GM19455 (cell line): ENCODE measurements around the gene DLGAP1.

ENCODE experiments used
- ATAC-seq: cut with Tn5 transposase; IDR thresholded peaks from one replicate; pipeline ENCODE4 v1.9.1; 2021; ENCODE audit not compliant: unreplicated experiment

DLGAP1 gene

GRCh38 chr18:3906116-3906750 lies 548.9 kb downstream of the DLGAP1 start:
- no peak for ATAC-seq

- no peak for ATAC-seq
These were observed 551.8 kb downstream of the DLGAP1 start for GRCh38 chr18:3903337-3903736.

- ATAC-seq: no peak
These were observed 552.4 kb downstream of the DLGAP1 start for GRCh38 chr18:3902676-3903075.

- ATAC-seq: no peak
These were observed 553.3 kb downstream of the DLGAP1 start for GRCh38 chr18:3901811-3902210.

GRCh38 chr18:3901042-3901441 lies 554.1 kb downstream of the DLGAP1 start:
- ATAC-seq: no peak

GRCh38 chr18:3900327-3900726 lies 554.8 kb downstream of the DLGAP1 start:
- no peak for ATAC-seq

GRCh38 chr18:3898861-3899613 lies 556.1 kb downstream of the DLGAP1 start:
- ATAC-seq: no peak

GRCh38 chr18:3892152-3892551 lies 563.0 kb downstream of the DLGAP1 start:
- no peak for ATAC-seq

GRCh38 chr18:3891245-3891644 lies 563.9 kb downstream of the DLGAP1 start:
- no peak for ATAC-seq

- ATAC-seq: no peak
These were observed 565.3 kb downstream of the DLGAP1 start for GRCh38 chr18:3889803-3890202.

GRCh38 chr18:3889121-3889520 lies 566.0 kb downstream of the DLGAP1 start:
- ATAC-seq: no peak

GRCh38 chr18:3886575-3887322 lies 568.4 kb downstream of the DLGAP1 start:
- ATAC-seq: no peak

GRCh38 chr18:3885209-3885792 lies 569.8 kb downstream of the DLGAP1 start:
- ATAC-seq: no peak

- ATAC-seq: no peak
These were observed 575.3 kb downstream of the DLGAP1 start for GRCh38 chr18:3879836-3880120.

- ATAC-seq: no peak
These were observed 575.8 kb downstream of the DLGAP1 start for GRCh38 chr18:3879114-3879835.

GRCh38 chr18:3878401-3878800 lies 576.7 kb downstream of the DLGAP1 start:
- no peak for ATAC-seq

GRCh38 chr18:3877678-3878077 lies 577.4 kb downstream of the DLGAP1 start:
- ATAC-seq: no peak

- ATAC-seq: no peak
These were observed 579.1 kb downstream of the DLGAP1 start for GRCh38 chr18:3875961-3876360.

GRCh38 chr18:3875376-3875775 lies 579.7 kb downstream of the DLGAP1 start:
- no peak for ATAC-seq

- ATAC-seq: no peak
These were observed 580.5 kb downstream of the DLGAP1 start for GRCh38 chr18:3874581-3874980.

- ATAC-seq: no peak
These were observed 581.0 kb downstream of the DLGAP1 start for GRCh38 chr18:3874125-3874524.
